Activated CD4-positive, alpha-beta T cell treated with anti-CD3 and anti-CD28 coated beads, Interleukin-2, amount 10 ng/mL, durations not matched to agents 24 days and 14 days (primary cell): ENCODE measurements around the gene MTMR3. TPM values are rescaled to one million over a fixed set of nuclear protein-coding genes. Genes with fewer than 3 reads are reported as not detected.
A peak's percentile ranks its signal among the peaks of the same experiment; 100 is the strongest.

Experiments used
- DNase-seq: peaks from one replicate; pipeline ENCODE4 v3.0.0; 2022
- H3K27ac Mint-ChIP-seq: one replicate; pipeline ENCODE4 v1.8.0; 2022; ENCODE audit warnings: mild to moderate bottlenecking, mixed read lengths
- H3K27me3 Mint-ChIP-seq: one replicate; pipeline ENCODE4 v1.8.0; 2022; ENCODE audit warnings: mixed read lengths
- H3K36me3 Mint-ChIP-seq: one replicate; pipeline ENCODE4 v1.8.0; 2022; ENCODE audit warnings: low read depth, mild to moderate bottlenecking, mixed read lengths
- H3K4me1 Mint-ChIP-seq: one replicate; pipeline ENCODE4 v1.8.0; 2021; ENCODE audit warnings: mixed read lengths
- H3K4me3 Mint-ChIP-seq: one replicate; pipeline ENCODE4 v1.8.0; 2022; ENCODE audit warnings: mild to moderate bottlenecking, moderate library complexity, mixed read lengths
- H3K9me3 Mint-ChIP-seq: one replicate; pipeline ENCODE4 v1.8.0; 2021; ENCODE audit warnings: mixed read lengths
- intact Hi-C: fragments of 100-400 bp; cut with micrococcal nuclease; formaldehyde crosslinking; loops from one replicate; pipeline ENCODE4 v1.15.1; 2023
- total RNA-seq: library from RNA; stranded (reverse); gene quantifications from 2 replicates; pipeline ENCODE4 v1.2.3, GENCODE V29; 2022

MTMR3 gene
- total RNA-seq, 1 donor from 2014 or later, result 23.9 TPM

- Mint-ChIP-seq H3K27me3 (no peaks in the 10 kb centered on the region), H3K27ac (no peak overlapping the region), H3K36me3 (peaks cover 22% of the 10 kb centered on the region), H3K4me3 (no peak overlapping the region), H3K9me3 (no peaks in the 10 kb centered on the region), H3K4me1 (peaks cover 13% of the 10 kb centered on the region)
- no peak for DNase-seq
- intact Hi-C loops, result no loop called here
Measured at GRCh38 chr22:29998627-29999384, 115.8 kb downstream of the MTMR3 start.

GRCh38 chr22:30000566-30000965, 117.6 kb downstream of the MTMR3 start:
- Mint-ChIP-seq H3K4me3 (no peak overlapping the region), H3K36me3 (peaks cover 28% of the 10 kb centered on the region), H3K27me3 (no peaks in the 10 kb centered on the region), H3K4me1 (peaks cover 10% of the 10 kb centered on the region), H3K9me3 (no peaks in the 10 kb centered on the region), H3K27ac (peak overlapping the region; percentile 43)
- intact Hi-C loops, result loop anchor here (5.0 kb wide), 1 partner anchor 363 kb away; no protein-coding TSS in a partner anchor
- no peak for DNase-seq

GRCh38 chr22:30001459-30001858, 118.5 kb downstream of the MTMR3 start:
- H3K9me3 Mint-ChIP-seq, result no peaks in the 10 kb centered on the region
- H3K4me3 Mint-ChIP-seq, result no peak overlapping the region
- peaks cover 10% of the 10 kb centered on the region for H3K4me1 Mint-ChIP-seq
- no peak overlapping the region for H3K27ac Mint-ChIP-seq
- no peaks in the 10 kb centered on the region for H3K27me3 Mint-ChIP-seq
- DNase-seq, result no peak
- intact Hi-C loops, result loop anchor here (5.0 kb wide), 1 partner anchor 364 kb away; no protein-coding TSS in a partner anchor
- peaks cover 28% of the 10 kb centered on the region for H3K36me3 Mint-ChIP-seq

GRCh38 chr22:30002861-30003486, 120.0 kb downstream of the MTMR3 start:
- Mint-ChIP-seq H3K4me3 (no peak overlapping the region), H3K4me1 (peaks cover 10% of the 10 kb centered on the region), H3K27ac (no peak overlapping the region), H3K36me3 (peaks cover 30% of the 10 kb centered on the region), H3K27me3 (no peaks in the 10 kb centered on the region), H3K9me3 (no peaks in the 10 kb centered on the region)
- DNase-seq, result no peak
- intact Hi-C loops, result loop anchor here (5.0 kb wide), 1 partner anchor 366 kb away; no protein-coding TSS in a partner anchor

GRCh38 chr22:30004101-30004500, 121.1 kb downstream of the MTMR3 start:
- Mint-ChIP-seq H3K36me3 (peaks cover 30% of the 10 kb centered on the region), H3K4me3 (no peak overlapping the region), H3K4me1 (peaks cover 10% of the 10 kb centered on the region), H3K9me3 (no peaks in the 10 kb centered on the region), H3K27ac (no peak overlapping the region), H3K27me3 (no peaks in the 10 kb centered on the region)
- DNase-seq, result no peak
- intact Hi-C loops, result loop anchor here (5.0 kb wide), 1 partner anchor 367 kb away; no protein-coding TSS in a partner anchor

- no peak for DNase-seq
- no peaks in the 10 kb centered on the region for H3K27me3 Mint-ChIP-seq
- peaks cover 28% of the 10 kb centered on the region for H3K36me3 Mint-ChIP-seq
- intact Hi-C loops, result loop anchor here (5.0 kb wide), 4 partner anchors 83 to 367 kb away; partner anchors contain the start of gene ASCC2
- H3K27ac Mint-ChIP-seq, result no peak overlapping the region
- H3K4me1 Mint-ChIP-seq, result peaks cover 10% of the 10 kb centered on the region
- no peak overlapping the region for H3K4me3 Mint-ChIP-seq
- H3K9me3 Mint-ChIP-seq, result no peaks in the 10 kb centered on the region
Measured at GRCh38 chr22:30004694-30005093, 121.7 kb downstream of the MTMR3 start.

- Mint-ChIP-seq H3K36me3 (peaks cover 28% of the 10 kb centered on the region), H3K4me1 (peaks cover 10% of the 10 kb centered on the region), H3K27me3 (no peaks in the 10 kb centered on the region), H3K27ac (no peak overlapping the region), H3K4me3 (no peak overlapping the region), H3K9me3 (no peaks in the 10 kb centered on the region)
- DNase-seq, result peak; percentile 90
- intact Hi-C loops, result loop anchor here (5.0 kb wide), 3 partner anchors 82 to 183 kb away; partner anchors contain the start of gene ASCC2
Measured at GRCh38 chr22:30005213-30005857, 122.4 kb downstream of the MTMR3 start.

GRCh38 chr22:30007361-30007760, 124.4 kb downstream of the MTMR3 start:
- Mint-ChIP-seq H3K27ac (no peak overlapping the region), H3K27me3 (no peaks in the 10 kb centered on the region), H3K36me3 (peaks cover 22% of the 10 kb centered on the region), H3K4me1 (peaks cover 5% of the 10 kb centered on the region), H3K9me3 (no peaks in the 10 kb centered on the region), H3K4me3 (no peak overlapping the region)
- intact Hi-C loops, result loop anchor here (5.0 kb wide), 3 partner anchors 80 to 185 kb away; partner anchors contain the start of gene ASCC2
- no peak for DNase-seq

GRCh38 chr22:30008401-30008800, 125.4 kb downstream of the MTMR3 start:
- H3K27ac Mint-ChIP-seq, result no peak overlapping the region
- no peak for DNase-seq
- H3K27me3 Mint-ChIP-seq, result no peaks in the 10 kb centered on the region
- no peak overlapping the region for H3K4me3 Mint-ChIP-seq
- peaks cover 26% of the 10 kb centered on the region for H3K36me3 Mint-ChIP-seq
- H3K9me3 Mint-ChIP-seq, result no peaks in the 10 kb centered on the region
- intact Hi-C loops, result loop anchor here (1.0 to 5.0 kb wide), 4 partner anchors 39 to 186 kb away; partner anchors contain the start of gene ASCC2
- H3K4me1 Mint-ChIP-seq, result peaks cover 5% of the 10 kb centered on the region

GRCh38 chr22:30009478-30009877, 126.5 kb downstream of the MTMR3 start:
- intact Hi-C loops, result loop anchor here (5.0 kb wide), 3 partner anchors 78 to 187 kb away; partner anchors contain the start of gene ASCC2
- DNase-seq, result no peak
- Mint-ChIP-seq H3K27me3 (no peaks in the 10 kb centered on the region), H3K27ac (no peak overlapping the region), H3K4me3 (no peak overlapping the region), H3K4me1 (peaks cover 5% of the 10 kb centered on the region), H3K36me3 (peaks cover 28% of the 10 kb centered on the region), H3K9me3 (no peaks in the 10 kb centered on the region)

- Mint-ChIP-seq H3K36me3 (peaks cover 29% of the 10 kb centered on the region), H3K9me3 (no peaks in the 10 kb centered on the region), H3K4me1 (no peaks in the 10 kb centered on the region), H3K27ac (no peak overlapping the region), H3K4me3 (no peak overlapping the region), H3K27me3 (no peaks in the 10 kb centered on the region)
- intact Hi-C loops, result no loop called here
- DNase-seq, result no peak
Measured at GRCh38 chr22:30010789-30011405, 127.9 kb downstream of the MTMR3 start.

GRCh38 chr22:30013201-30013600, 130.2 kb downstream of the MTMR3 start:
- H3K36me3 Mint-ChIP-seq, result peaks cover 41% of the 10 kb centered on the region
- no peak for DNase-seq
- H3K9me3 Mint-ChIP-seq, result no peaks in the 10 kb centered on the region
- H3K4me1 Mint-ChIP-seq, result no peaks in the 10 kb centered on the region
- H3K27me3 Mint-ChIP-seq, result no peaks in the 10 kb centered on the region
- intact Hi-C loops, result no loop called here
- no peak overlapping the region for H3K4me3 Mint-ChIP-seq
- no peak overlapping the region for H3K27ac Mint-ChIP-seq

GRCh38 chr22:30014244-30014643, 131.3 kb downstream of the MTMR3 start:
- Mint-ChIP-seq H3K4me3 (no peak overlapping the region), H3K9me3 (no peaks in the 10 kb centered on the region), H3K27ac (no peak overlapping the region), H3K36me3 (peaks cover 37% of the 10 kb centered on the region), H3K4me1 (no peaks in the 10 kb centered on the region), H3K27me3 (no peaks in the 10 kb centered on the region)
- intact Hi-C loops, result no loop called here
- no peak for DNase-seq
